ENCODE measurements around the gene ALOX12B. TPM values are rescaled to one million over a fixed set of nuclear protein-coding genes. Genes with fewer than 3 reads are reported as not detected.

The ALOX12B gene
- total and polyA plus RNA-seq, 2 of the 8 experiments (the other 6 are each of a cell fraction or from before 2014, with no cell fraction given): 0.86 TPM; not detected in 1

DNA sequence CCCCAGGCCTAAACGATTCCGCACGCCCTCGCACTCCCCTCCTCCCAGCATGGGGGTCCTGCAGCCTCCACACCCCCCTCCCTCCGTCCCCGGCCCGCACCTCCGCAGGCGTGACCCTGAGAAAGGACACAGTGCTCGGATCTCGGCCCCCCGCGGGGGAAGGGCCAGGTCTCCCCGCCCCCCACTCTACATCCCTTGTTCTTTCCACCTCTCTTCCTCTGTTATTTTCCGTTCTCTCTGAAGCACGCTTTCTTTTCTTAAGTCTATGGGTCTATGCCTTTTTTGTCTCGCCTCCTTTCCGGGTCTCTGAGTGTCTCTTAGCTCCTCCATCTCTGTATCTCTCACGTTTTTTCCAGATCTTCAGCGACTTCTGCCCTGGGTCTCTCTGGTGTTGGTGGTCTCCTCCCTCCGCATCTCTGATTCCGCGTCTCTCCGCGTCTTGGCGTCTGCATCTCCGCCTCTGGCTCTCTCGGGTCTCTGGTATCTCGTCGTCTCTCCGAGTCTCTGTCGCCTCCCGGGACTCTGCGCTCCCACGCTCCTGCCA, 38.5 kb upstream of the ALOX12B start:
- peaks cover 3 to 5% of the 10 kb centered on the region in 2 experiments for H4K20me1 ChIP-seq (replicated peaks in 1 of 2; ENCODE audit: control insufficient read depth in 1 of 2, insufficient read depth in 2 of 2, low read length in 2 of 2)
- H4K5ac ChIP-seq (ENCODE audit: insufficient read length, low read depth, low read length): no peak overlapping the region
- peaks cover 0 to 24% (median 12%) of the 10 kb centered on the region in 4 experiments; a peak in 6 of 7 replicates for H3K4me1 ChIP-seq (replicated peaks in 1 of 4; ENCODE audit: control insufficient read depth in 3 of 4, insufficient read depth in 4 of 4, low read length in 3 of 4)
- ChIA-PET POLR2A (ENCODE audit: partially characterized antibody) (interaction anchor here (0.6 to 2.4 kb wide), 5 partner anchors 14 to 122 kb away, joined by 3 to 14 read pairs (median 3); partner anchors contain the start of gene AURKB), CTCF (ENCODE audit: partially characterized antibody) (interaction anchor here (0.6 to 4.3 kb wide), 6 partner anchors 13 to 408 kb away, joined by 3 to 26 read pairs (median 4); no protein-coding TSS in a partner anchor)
- H3K9me3 ChIP-seq (ENCODE audit: insufficient read depth in 2 of 2, low read depth in 1 of 2, low read length in 1 of 2): no peaks in the 10 kb centered on the region
- no peak overlapping the region for H3K18ac ChIP-seq (ENCODE audit: extremely low read depth, low read length)
- H2BK120ac ChIP-seq (replicated peaks; ENCODE audit: low read depth, low read length): no peak overlapping the region
- no peak overlapping the region for H3K4ac ChIP-seq (replicated peaks; ENCODE audit: insufficient read length, low read depth, low read length)
- 0 out of 2 replicates have a peak overlapping the region, but pooled peaks have one; percentile 60 for H2BK12ac ChIP-seq (ENCODE audit: low read depth, low read length)
- H3K4me2 ChIP-seq (ENCODE audit: insufficient read depth in 1 of 2, low read depth in 2 of 2, low read length in 2 of 2): peak overlapping the region; percentile 88 to 93
- H3K23me2 ChIP-seq (ENCODE audit: low read depth, low read length): peaks cover 36% of the 10 kb centered on the region
- no peak overlapping the region for H2AK5ac ChIP-seq (ENCODE audit: low read depth, low read length)
- WGBS, 2 experiments (ENCODE audit: extremely low coverage in 1 of 2, insufficient coverage in 1 of 2, insufficient read length in 1 of 2, insufficient replicate concordance in 2 of 2, low coverage in 1 of 2, low lambda C conversion rate in 2 of 2, missing lambda C conversion rate in 1 of 2): 1% methylated on average over 30 of the region's 35 CpGs; no CpG with 5 or more reads in 1 of the 2 experiments
- peaks cover 30 to 54% (median 51%) of the 10 kb centered on the region in 4 experiments for H3K27me3 ChIP-seq (replicated peaks in 1 of 4; ENCODE audit: control insufficient read depth in 3 of 4, extremely low read depth in 1 of 4, insufficient read depth in 3 of 4, low read length in 3 of 4)
- peak overlapping the region; percentile 54 to 89 (median 82) for H3K4me3 ChIP-seq (ENCODE audit: extremely low read depth in 1 of 4, insufficient read depth in 2 of 4, low read depth in 3 of 4, low read length in 4 of 4)
- H3K56ac ChIP-seq (replicated peaks; ENCODE audit: insufficient read length, low read depth, low read length): no peak overlapping the region
- no peaks in the 10 kb centered on the region for H3K36me3 ChIP-seq (ENCODE audit: control insufficient read depth in 2 of 4, insufficient read depth in 4 of 4, low read length in 3 of 4)
- H4K8ac ChIP-seq (ENCODE audit: extremely low read depth, insufficient read depth, low read length): no peak overlapping the region; the same call in 1 of the 2 replicates
- H4K91ac ChIP-seq (replicated peaks; ENCODE audit: insufficient read length, low read length): no peak overlapping the region
- no peaks in the 10 kb centered on the region for H3K79me2 ChIP-seq (ENCODE audit: control insufficient read depth in 1 of 2, insufficient read depth in 2 of 2, low read length in 2 of 2)
- no peak overlapping the region for H2BK20ac ChIP-seq (ENCODE audit: low read length)
- no peak overlapping the region for H3K27ac ChIP-seq (ENCODE audit: low read depth, low read length)
- no peak overlapping the region for H3K9ac ChIP-seq (replicated peaks in 1 of 4; ENCODE audit: extremely low read depth in 1 of 4, low read depth in 3 of 4, low read length in 3 of 4)
- H2AFZ ChIP-seq (ENCODE audit: low read length): 0 out of 2 replicates have a peak overlapping the region, but pooled peaks have one; percentile 6
- peak; percentile 28 for FAIRE-seq
- no peaks in the 10 kb centered on the region for H3K79me1 ChIP-seq (ENCODE audit: low read depth, low read length)
- H3K23ac ChIP-seq (ENCODE audit: insufficient read length): no peak overlapping the region
- H2BK15ac ChIP-seq (ENCODE audit: low read length): no peak overlapping the region
- H2BK5ac ChIP-seq (ENCODE audit: low read depth, low read length): no peak overlapping the region
- H3K14ac ChIP-seq (ENCODE audit: insufficient read length): no peak overlapping the region
- DNase-seq (ENCODE audit: low read depth in 1 of 2, low spot score in 2 of 2): peak in 1 of 2 experiments; percentile 78
- TF ChIP-seq RAD21 (IDR thresholded peaks at IDR 0.05 in 1 of 2, conservative IDR thresholded peaks at IDR 0.05 in 1 of 2; ENCODE audit: low read depth in 2 of 2, low read length in 2 of 2) (no peak), YY1 (IDR thresholded peaks at IDR 0.05; ENCODE audit: low read depth, low read length) (no peak), RFX5 (IDR thresholded peaks at IDR 0.05; ENCODE audit: borderline replicate concordance, low read depth, low read length) (no peak), SIN3A (conservative IDR thresholded peaks at IDR 0.05 in 1 of 2, IDR thresholded peaks at IDR 0.05 in 1 of 2; ENCODE audit: low read depth in 1 of 2, low read length in 2 of 2) (peak in 1 of 2 experiments; percentile 12; a peak in 1 of 4 replicates), HDAC2 (IDR thresholded peaks at IDR 0.05; ENCODE audit: borderline replicate concordance in 1 of 2, low read depth in 2 of 2, low read length in 2 of 2) (no peak), TAF7 (optimal IDR thresholded peaks at IDR 0.05; ENCODE audit: borderline replicate concordance, low read depth, low read length) (no peak), MAX (IDR thresholded peaks at IDR 0.05) (0 out of 2 replicates have a peak, but pooled peaks have one; percentile 3), PHF8 (conservative IDR thresholded peaks at IDR 0.05; ENCODE audit: low read depth, low read length) (0 out of 2 replicates have a peak, but pooled peaks have one; percentile 38), KDM4A (IDR thresholded peaks at IDR 0.05; ENCODE audit: low read depth, low read length, severe bottlenecking) (peak; percentile 93), RBBP5 (IDR thresholded peaks at IDR 0.05; ENCODE audit: borderline replicate concordance, low read depth, low read length) (peak; percentile 87; the same call in 1 of the 2 replicates)
